ENCODE results near the gene TMEM164.
"Not testable (repeated sequence)": the region's sequence is repeated elsewhere in the genome, so short reads cannot be mapped to it uniquely, and the experiment has no call there.

TMEM164 gene

GRCh38 chrX:110138557-110138956 lies 135.6 kb downstream of the TMEM164 start:
- DNase-seq = no peak

GRCh38 chrX:110139172-110139571 lies 136.3 kb downstream of the TMEM164 start:
- no peak for DNase-seq

DNA sequence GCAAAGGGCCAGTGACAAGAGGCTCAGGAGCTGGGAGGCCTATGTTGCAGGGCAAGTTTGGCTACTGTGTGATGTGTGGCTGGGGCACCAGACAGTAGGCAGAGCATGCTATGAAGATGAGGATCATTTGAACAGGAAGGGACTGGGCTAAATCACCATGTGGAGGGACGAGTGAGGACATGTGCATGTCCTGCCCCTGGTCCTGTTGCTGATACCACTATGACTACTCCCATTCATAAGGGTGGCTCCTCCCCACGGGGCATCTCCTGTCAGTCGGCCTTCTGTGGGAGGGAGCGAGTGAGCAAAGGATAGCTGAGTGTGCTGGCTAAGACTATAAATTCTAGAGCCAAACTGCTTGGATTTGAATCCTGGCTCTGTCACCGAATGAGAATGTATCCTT lies 139.2 kb downstream of the TMEM164 start:
- DNase-seq = no peak

GRCh38 chrX:110143454-110144210 lies 140.7 kb downstream of the TMEM164 start:
- DNase-seq = no peak

GRCh38 chrX:110145311-110145710 lies 142.4 kb downstream of the TMEM164 start:
- DNase-seq = no peak

DNA sequence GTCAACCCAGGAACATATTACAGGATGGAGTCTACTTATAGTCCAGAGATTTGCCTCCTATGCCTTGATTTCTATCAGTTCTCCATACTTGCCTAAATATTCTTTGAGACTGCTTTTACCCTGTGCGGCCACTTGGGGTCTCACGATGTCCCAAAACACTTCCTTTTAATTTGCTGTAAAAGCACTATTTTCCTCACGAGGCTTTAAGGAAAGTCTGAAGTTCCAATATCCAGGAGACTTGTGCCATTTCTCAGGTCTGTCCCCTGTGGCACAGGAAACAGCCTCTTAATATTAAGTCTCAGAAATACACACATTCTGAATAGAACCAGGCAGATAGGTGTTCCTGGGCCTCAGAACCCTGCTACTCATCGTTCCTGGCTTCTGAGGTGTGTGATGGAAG lies 142.9 kb downstream of the TMEM164 start:
- DNase-seq = peak; percentile 0

DNA sequence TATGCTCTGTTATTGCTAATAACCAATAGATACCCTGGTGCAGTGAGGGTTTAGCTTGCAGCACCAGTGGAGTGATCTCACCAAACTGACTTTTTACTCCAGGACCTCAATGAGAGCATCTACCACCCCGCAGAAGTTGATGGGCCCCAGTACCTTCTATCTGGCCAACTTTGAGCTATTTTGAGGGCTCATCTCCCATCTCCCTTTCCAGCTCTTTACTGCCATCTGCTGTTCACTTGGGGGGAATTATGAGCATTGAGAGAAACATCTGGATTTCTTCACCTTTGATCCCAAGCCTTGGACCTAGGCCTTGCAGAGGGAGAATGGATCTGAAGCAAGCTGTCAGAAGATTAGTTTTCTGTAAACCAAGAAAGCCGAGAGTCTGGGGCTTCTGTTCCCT lies 143.6 kb downstream of the TMEM164 start:
- DNase-seq = peak; percentile 7

DNA sequence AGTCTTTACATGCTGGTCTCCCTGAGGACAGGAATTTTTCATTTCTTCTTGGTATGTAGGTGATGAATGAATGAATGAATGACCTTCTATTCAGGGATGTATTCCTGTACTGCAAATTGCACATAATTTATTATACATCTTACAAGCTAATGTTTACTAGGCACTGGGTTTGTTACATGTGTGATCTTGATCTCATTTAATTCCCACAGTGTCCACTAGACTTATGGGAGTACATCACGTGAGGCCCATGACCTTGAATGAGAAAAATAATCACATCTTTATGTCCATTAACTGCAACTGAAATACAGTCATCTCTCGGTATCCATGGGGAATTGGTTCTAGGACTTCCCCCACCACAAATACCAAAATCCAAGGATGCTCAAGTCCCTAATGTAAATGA lies 150.3 kb downstream of the TMEM164 start:
- no peak for DNase-seq

DNA sequence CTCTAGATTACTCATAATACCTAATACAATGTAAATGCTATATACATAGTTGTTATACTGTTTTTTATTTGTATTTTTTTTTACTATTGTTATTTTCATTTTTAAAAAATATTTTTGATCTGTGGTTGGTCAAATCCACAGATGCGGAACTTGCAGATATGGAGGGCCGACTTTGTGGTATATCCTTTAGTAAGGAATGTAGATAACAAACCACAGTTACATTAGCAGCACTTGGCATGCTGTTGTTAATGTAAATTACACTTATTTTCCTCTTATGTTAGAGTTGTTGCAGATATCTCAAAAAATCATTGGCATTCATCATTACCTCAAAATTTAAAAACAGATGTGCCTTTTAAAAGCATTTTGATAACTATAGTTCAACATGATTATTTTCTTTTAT lies 151.0 kb downstream of the TMEM164 start:
- DNase-seq = no peak

DNA sequence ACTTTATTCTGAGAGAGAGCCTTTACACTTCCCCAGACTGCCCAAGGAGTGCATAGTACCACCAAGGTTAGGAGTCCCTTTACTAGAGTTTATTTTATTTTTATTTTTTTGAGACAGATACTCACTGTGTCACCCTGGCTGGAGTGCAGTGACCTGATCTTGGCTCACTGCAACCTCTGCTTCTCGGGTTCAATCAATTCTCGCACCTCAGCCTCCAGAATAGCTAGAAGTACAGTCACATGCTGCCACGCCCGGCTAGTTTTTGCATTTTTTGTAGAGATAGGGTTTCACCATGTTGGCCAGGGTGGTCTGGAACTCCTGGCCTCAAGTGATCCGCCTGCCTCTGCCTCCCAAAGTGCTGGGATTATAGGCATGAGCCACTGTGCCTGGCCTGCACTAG lies 151.4 kb downstream of the TMEM164 start:
- not testable (repeated sequence) for DNase-seq

- no peak for DNase-seq
Measured at GRCh38 chrX:110155759-110156158, 152.8 kb downstream of the TMEM164 start.

- no peak for DNase-seq
Measured at GRCh38 chrX:110156167-110156754, 153.3 kb downstream of the TMEM164 start.

- DNase-seq = no peak
Measured at GRCh38 chrX:110157444-110157843, 154.5 kb downstream of the TMEM164 start.

- DNase-seq = no peak
Measured at GRCh38 chrX:110159235-110159634, 156.3 kb downstream of the TMEM164 start.

DNA sequence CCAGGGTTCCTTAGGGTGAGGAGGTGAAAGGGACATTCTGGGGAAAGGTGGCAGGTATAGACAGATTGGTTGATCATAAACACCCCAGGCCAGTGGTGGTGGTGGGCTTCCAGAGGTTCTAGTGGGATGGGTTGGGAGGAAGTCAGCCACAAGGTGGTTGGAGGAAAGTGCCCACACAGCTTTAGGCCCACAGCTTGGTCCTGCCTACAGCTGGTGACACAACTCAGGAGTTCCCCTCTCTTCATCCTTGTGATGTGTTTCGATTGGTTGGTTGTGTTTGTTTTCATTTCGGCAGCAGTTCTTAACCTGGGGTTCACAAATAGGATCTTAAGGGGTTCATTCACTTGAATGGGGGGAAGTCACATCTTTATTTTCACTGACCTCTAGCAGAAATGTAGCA lies 157.0 kb downstream of the TMEM164 start:
- DNase-seq = no peak

DNA sequence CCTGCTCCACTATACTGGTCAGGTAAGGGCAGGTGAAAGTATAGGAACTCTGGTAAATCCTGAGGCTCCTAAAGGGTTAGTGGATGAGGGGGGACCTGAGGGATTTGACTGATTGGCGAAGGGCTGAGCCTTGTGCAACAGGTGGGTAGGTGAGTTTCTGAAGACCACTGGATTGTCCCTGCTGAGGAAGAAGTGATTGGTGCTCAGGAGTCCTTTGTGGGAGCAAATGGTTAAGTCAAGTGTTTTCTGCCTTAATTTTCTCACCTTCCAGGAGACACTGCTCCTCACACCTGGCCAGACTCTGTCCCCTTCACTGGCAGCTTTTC lies 158.4 kb downstream of the TMEM164 start:
- no peak for DNase-seq

DNA sequence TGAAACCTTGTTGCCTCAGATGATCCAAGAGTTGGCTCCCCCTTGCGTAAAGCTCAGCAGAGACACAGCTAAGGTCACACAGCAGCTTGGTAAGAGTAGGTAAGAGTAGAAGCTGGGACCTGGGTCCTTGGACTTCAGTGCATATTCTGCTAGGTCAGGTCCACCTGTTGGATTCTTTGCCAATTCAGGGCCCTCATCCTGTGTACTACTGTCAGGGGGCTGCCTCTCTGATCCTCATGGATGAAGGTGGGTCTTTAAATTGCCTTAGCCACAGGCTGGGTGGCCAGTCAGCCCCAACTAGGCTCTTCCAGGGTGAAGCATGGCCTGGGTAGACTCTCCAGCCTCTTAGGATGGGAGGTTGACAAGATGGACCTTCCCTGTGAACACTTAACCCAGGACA lies 159.2 kb downstream of the TMEM164 start:
- no peak for DNase-seq

GRCh38 chrX:110162867-110163266 lies 160.0 kb downstream of the TMEM164 start:
- no peak for DNase-seq

- DNase-seq = no peak
Measured at GRCh38 chrX:110163488-110163887, 160.6 kb downstream of the TMEM164 start.

DNA sequence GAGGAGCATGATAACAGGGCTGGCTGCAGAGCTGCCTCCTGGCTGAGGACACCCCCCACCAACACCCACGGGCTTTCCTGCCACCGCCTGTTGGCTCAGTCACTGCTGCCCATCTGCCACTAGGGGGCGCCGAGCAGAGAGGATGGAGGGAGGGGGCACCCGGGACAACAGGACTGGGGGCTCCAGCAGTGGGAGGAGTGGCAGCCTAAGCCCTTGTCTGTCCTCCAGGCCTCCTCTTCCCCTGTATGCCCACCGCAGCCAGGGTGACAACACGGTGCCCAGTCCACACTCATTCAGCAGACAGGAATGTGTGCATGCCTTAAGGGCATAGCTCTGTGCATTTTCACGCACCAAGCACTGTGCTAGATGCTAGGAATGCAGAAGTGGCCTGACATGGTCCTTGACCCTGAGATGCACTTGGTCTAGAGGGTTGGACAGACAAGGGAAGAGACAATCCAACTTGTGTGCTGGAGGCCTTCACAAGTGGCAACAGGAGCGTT lies 165.1 kb downstream of the TMEM164 start:
- no peak for DNase-seq

DNA sequence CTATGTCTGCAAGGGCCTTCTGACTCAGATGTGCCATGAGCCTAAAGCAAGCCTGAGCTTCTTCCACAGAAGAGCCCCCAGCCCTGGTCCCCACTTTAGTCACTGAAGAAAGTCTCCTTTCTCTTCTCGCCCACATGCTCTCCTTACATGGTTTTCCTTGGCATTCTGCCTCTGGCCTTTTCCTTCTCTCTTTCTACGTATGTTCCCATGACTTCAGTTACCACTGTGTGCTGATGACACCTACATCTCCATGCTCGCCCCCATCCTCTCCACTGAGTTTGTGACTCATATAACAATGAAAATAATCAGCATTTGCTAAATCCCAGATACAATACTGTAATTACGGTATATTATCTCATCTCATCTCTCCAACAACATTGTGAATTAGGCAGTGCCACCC lies 165.7 kb downstream of the TMEM164 start:
- no peak for DNase-seq

GRCh38 chrX:110170029-110170428 lies 167.1 kb downstream of the TMEM164 start:
- no peak for DNase-seq

DNA sequence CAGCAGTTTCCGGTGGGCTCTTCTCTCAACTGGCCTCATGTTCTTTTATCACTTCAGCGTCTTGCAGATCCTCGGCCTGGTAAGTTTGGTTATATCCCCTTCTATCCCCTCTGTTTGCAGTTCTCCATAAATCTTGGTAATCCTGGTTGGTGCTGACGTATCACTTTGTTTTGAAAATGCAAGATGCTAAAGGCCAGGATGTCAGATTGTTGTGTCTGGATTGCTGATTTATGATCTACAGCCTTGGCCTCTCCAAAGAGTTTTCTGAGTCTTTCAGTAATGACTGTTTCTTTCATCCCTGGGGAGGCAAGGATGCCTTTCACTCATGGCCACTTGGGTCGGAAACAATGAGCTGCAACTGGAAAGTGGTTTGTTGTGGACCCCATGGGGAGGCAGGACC lies 168.5 kb downstream of the TMEM164 start:
- no peak for DNase-seq

GRCh38 chrX:110172215-110172614 lies 169.3 kb downstream of the TMEM164 start:
- DNase-seq = no peak

Data from NCI-H146 (cell line).